Measurements from ENCODE around the gene AP1G2.

GRCh38 chr14:23570806-23571483 is 3.4 kb upstream of the AP1G2 start:
- TF ChIP-seq CEBPB (IDR thresholded peaks at IDR 0.05) = no peak
- no peak for TF ChIP-seq YY1 (IDR thresholded peaks at IDR 0.05; ENCODE audit: low read depth)
- no peak for TF ChIP-seq REST (IDR thresholded peaks at IDR 0.05; ENCODE audit: low read depth)
- no peak for TF ChIP-seq EP300 (IDR thresholded peaks at IDR 0.05; ENCODE audit: borderline replicate concordance)

All from Ishikawa (cell line).